ENCODE results near the gene CCDC80. TPM values are rescaled to one million over a fixed set of nuclear protein-coding genes. Genes with fewer than 3 reads are reported as not detected.

Gene CCDC80
- total and polyA plus RNA-seq, 4 experiments from 2014 or later = 0.02 TPM; not detected in 2

DNA sequence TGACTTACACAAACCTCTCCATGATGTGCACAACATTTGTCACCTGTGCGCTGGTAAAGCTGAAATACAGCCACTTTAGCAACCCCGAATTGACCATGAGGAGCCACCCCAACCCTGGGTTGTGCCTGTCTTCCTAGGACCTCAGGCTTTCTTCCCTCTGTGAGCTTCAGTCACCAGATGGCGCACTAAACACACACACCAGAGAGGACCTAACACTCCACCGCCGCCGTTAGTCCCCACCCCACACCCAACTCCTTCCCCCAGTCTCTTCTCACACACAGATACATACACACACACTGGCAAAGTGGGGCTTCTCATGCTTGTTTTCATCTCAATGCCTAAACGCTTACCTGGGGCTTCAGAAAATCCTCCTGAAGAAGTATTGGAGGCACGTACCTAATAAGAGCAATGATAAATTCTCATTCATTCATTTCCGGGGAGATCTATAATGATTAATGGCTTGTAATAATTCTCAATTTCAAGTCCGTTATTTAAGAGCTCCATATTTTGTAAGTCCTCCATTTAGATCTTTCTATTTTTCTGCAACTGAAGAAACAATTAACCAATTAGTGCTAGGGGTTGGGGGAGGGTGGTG, 2.1 kb upstream of the CCDC80 start:
- H3K9me3 Mint-ChIP-seq = no peaks in the 10 kb centered on the region
- POLR2A ChIA-PET (ENCODE audit: partially characterized antibody) = interaction anchor here (0.6 to 1.9 kb wide), 7 partner anchors 10 to 394 kb away, joined by 3 to 8 read pairs (median 4); no protein-coding TSS in a partner anchor
- H3K4me3 ChIP-seq (ENCODE audit: low read length in 2 of 2) = peak overlapping the region in 1 of 2 donors; percentile 1

DNA sequence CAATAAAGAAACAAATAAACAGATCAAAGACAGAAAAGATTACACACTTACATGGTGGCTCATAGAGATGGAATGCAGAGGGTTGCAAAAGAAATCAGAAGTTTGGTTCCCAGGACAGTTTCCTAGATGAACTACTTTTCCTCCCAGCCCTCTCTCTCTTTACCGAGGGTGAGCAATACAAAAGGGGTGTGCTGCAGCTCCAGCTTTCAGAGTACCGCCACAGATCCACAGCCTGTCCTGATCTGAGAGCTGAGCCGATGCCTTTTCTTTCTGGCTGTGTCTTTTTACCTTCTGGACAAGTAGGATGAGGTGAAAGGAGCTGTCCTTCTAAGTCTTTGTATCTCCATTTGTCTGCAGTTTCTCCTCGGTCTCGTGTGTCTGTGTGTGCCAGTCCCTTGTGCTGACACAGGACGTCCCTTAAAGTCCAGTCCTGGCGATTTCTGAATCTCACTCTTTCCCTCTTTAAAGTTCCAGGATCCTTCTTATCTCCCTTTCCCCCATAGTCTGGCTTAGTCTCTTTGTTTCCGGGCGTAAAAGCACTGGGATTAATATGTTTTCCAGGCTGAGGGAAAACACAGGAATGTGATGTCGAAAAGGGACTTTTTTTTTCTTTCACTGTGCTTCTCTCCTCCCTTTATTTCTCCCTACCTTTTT, 540 bp downstream of the CCDC80 start:
- H3K27ac ChIP-seq (ENCODE audit: low read depth, low read length) = no peak overlapping the region
- intact Hi-C loops (cut with micrococcal nuclease) = loop anchor here (5.0 kb wide), 1 partner anchor 397 kb away; no protein-coding TSS in a partner anchor
- peaks cover 14% of the 10 kb centered on the region for H3K4me1 ChIP-seq (ENCODE audit: insufficient read depth, low read length)
- H3K36me3 Mint-ChIP-seq = no peaks in the 10 kb centered on the region
- no peaks in the 10 kb centered on the region for H3K9me3 Mint-ChIP-seq
- no peak overlapping the region for H3K27ac Mint-ChIP-seq
- no peak for DNase-seq
- ChIA-PET POLR2A (ENCODE audit: partially characterized antibody) (no interaction called here), CTCF (ENCODE audit: partially characterized antibody) (interaction anchor here (0.7 to 1.7 kb wide), 3 partner anchors 334 to 648 kb away, joined by 3 to 4 read pairs (median 4); partner anchors contain the start of gene CD200R1)
- no peaks in the 10 kb centered on the region for H3K36me3 ChIP-seq (ENCODE audit: insufficient read depth, low read length)
- no peak overlapping the region for H3K4me3 Mint-ChIP-seq
- no peaks in the 10 kb centered on the region for H3K9me3 ChIP-seq (ENCODE audit: control insufficient read depth in 1 of 2, low read length in 2 of 2)
- peaks cover 5% of the 10 kb centered on the region in 2 donors for H3K27me3 Mint-ChIP-seq
- peaks cover 12 to 20% (median 14%) of the 10 kb centered on the region in 4 donors for H3K4me1 Mint-ChIP-seq
- H3K4me3 ChIP-seq (ENCODE audit: low read length in 2 of 2) = no peak overlapping the region
- no peaks in the 10 kb centered on the region for H3K27me3 ChIP-seq (ENCODE audit: insufficient read depth, low read length)

More for the DNA sequence above, 2.1 kb upstream of the CCDC80 start:
- peak; percentile 74 to 79 (median 78) for DNase-seq
- intact Hi-C loops (cut with micrococcal nuclease) = loop anchor here (1.0 to 5.0 kb wide), 6 partner anchors 87 to 408 kb away; no protein-coding TSS in a partner anchor
- CTCF ChIA-PET (ENCODE audit: partially characterized antibody) = interaction anchor here (0.6 to 8.0 kb wide), 45 partner anchors 9 to 650 kb away, joined by 3 to 122 read pairs (median 5); partner anchors contain the start of genes CD200R1 and GTPBP8
- peaks cover 5% of the 10 kb centered on the region in 2 donors for H3K27me3 Mint-ChIP-seq
- Histone ChIP-seq H3K27me3 (ENCODE audit: insufficient read depth, low read length) (no peaks in the 10 kb centered on the region), H3K9me3 (ENCODE audit: control insufficient read depth in 1 of 2, low read length in 2 of 2) (no peaks in the 10 kb centered on the region), H3K27ac (ENCODE audit: low read depth, low read length) (no peak overlapping the region), H3K4me1 (ENCODE audit: insufficient read depth, low read length) (peaks cover 14% of the 10 kb centered on the region), H3K36me3 (ENCODE audit: insufficient read depth, low read length) (no peaks in the 10 kb centered on the region)
- H3K27ac Mint-ChIP-seq = peak overlapping the region; percentile 0 to 53 (median 15)
- no peaks in the 10 kb centered on the region for H3K36me3 Mint-ChIP-seq
- H3K4me3 Mint-ChIP-seq = peak overlapping the region; percentile 67 to 86 (median 81)
- peaks cover 11 to 18% (median 14%) of the 10 kb centered on the region in 4 donors for H3K4me1 Mint-ChIP-seq

DNA sequence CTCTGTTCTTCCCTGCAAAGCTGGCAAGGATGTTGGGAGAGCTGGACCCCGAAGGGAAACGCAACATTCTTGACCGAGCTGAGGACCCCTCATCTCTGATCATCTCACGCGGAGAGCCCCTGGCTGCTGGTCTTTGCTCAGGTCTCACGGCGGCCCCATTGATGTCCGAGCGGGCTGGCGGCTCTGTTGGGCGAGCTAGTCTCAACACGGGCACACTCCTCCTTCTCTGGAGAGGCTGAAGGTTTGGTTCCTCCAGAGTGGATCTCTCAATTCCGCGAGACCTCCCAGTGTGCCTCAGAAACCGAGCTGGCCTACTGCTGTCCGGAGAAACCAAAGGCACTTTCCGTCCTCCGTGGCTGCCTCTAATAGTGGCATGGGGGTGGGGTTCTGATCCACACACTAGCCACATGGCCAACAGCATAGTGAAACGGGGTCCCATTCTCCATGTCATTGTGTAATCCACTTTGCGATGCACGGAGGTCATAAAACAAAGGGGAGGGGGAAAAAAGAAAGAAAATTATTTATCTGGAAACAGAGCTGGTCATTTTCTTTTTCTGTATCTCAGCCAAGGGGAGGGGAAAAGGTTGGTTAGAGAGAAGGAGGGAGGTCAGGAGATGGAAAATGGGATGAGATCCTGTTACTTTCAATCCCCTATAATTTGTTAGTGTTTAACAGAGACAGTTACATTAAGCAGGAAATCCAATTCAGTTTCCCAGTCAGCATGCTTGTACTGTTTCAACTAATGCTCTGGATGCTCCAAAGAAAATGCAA, 1.3 kb downstream of the CCDC80 start:
- no peak overlapping the region for H3K4me3 ChIP-seq (ENCODE audit: low read length in 2 of 2)
- no peaks in the 10 kb centered on the region for H3K9me3 ChIP-seq (ENCODE audit: control insufficient read depth in 1 of 2, low read length in 2 of 2)
- DNase-seq = no peak
- CTCF ChIA-PET (ENCODE audit: partially characterized antibody) = interaction anchor here (0.7 to 1.7 kb wide), 3 partner anchors 335 to 649 kb away, joined by 3 to 4 read pairs (median 4); partner anchors contain the start of gene CD200R1
- H3K4me1 ChIP-seq (ENCODE audit: insufficient read depth, low read length) = peaks cover 19% of the 10 kb centered on the region
- H3K36me3 Mint-ChIP-seq = no peaks in the 10 kb centered on the region
- H3K4me1 Mint-ChIP-seq = peaks cover 12 to 23% (median 15%) of the 10 kb centered on the region in 4 donors
- H3K27ac Mint-ChIP-seq = no peak overlapping the region
- no peak overlapping the region for H3K27ac ChIP-seq (ENCODE audit: low read depth, low read length)
- POLR2A ChIA-PET (ENCODE audit: partially characterized antibody) = no interaction called here
- no peaks in the 10 kb centered on the region for H3K36me3 ChIP-seq (ENCODE audit: insufficient read depth, low read length)
- no peaks in the 10 kb centered on the region for H3K27me3 ChIP-seq (ENCODE audit: insufficient read depth, low read length)
- H3K4me3 Mint-ChIP-seq = no peak overlapping the region
- no peaks in the 10 kb centered on the region for H3K9me3 Mint-ChIP-seq
- H3K27me3 Mint-ChIP-seq = peaks cover 5% of the 10 kb centered on the region in 2 donors
- intact Hi-C loops (cut with micrococcal nuclease) = loop anchor here (5.0 kb wide), 1 partner anchor 398 kb away; no protein-coding TSS in a partner anchor

DNA sequence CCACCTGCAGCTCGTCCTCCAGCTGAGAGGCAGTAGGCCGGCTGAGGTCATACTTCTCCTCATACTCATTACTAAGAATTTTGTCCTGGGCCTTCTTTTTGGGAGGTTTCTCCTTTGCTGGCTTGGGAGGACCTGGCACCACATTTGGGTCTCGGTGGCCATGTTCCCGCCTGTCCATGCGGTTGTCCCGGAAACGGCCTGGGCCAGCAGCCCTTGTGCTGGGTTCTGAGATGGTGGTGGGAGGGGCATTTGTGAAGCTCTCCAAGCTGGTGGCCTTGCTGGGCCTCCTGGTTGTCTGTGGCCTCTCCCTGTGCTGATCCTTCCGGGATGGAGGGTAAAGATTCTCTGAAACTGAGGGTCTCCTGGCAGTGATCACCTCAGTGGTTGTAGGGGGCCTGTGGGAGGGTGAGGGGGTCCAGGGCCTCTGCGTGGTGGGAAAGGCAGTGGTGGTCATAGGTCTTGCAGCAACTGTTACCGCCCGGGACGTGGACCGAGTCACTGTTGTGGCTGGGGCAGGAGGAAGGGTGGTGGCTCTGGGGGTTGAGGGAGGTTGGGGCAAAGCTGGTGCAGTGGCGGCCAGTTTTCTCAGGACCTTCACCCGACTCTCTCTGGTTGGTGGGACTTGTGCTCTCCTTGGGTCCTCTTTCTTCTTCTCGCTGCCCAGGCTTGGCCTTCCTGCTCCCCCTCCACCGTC, 2.5 kb downstream of the CCDC80 start:
- Histone ChIP-seq H3K27me3 (ENCODE audit: insufficient read depth, low read length) (no peaks in the 10 kb centered on the region), H3K9me3 (ENCODE audit: control insufficient read depth in 1 of 2, low read length in 2 of 2) (no peaks in the 10 kb centered on the region), H3K4me3 (ENCODE audit: low read length in 2 of 2) (no peak overlapping the region), H3K4me1 (ENCODE audit: insufficient read depth, low read length) (peaks cover 10% of the 10 kb centered on the region), H3K36me3 (ENCODE audit: insufficient read depth, low read length) (no peaks in the 10 kb centered on the region), H3K27ac (ENCODE audit: low read depth, low read length) (no peak overlapping the region)
- ChIA-PET CTCF (ENCODE audit: partially characterized antibody) (interaction anchor here (0.8 to 1.5 kb wide), 4 partner anchors 7 to 650 kb away, joined by 3 to 4 read pairs (median 4); no protein-coding TSS in a partner anchor), POLR2A (ENCODE audit: partially characterized antibody) (no interaction called here)
- no peaks in the 10 kb centered on the region for H3K9me3 Mint-ChIP-seq
- no peak overlapping the region for H3K4me3 Mint-ChIP-seq
- no peak for DNase-seq
- peaks cover 5% of the 10 kb centered on the region in 2 donors for H3K27me3 Mint-ChIP-seq
- intact Hi-C loops (cut with micrococcal nuclease) = no loop called here
- peaks cover 8 to 14% (median 9%) of the 10 kb centered on the region in 4 donors for H3K4me1 Mint-ChIP-seq
- H3K27ac Mint-ChIP-seq = no peak overlapping the region
- no peaks in the 10 kb centered on the region for H3K36me3 Mint-ChIP-seq

DNA sequence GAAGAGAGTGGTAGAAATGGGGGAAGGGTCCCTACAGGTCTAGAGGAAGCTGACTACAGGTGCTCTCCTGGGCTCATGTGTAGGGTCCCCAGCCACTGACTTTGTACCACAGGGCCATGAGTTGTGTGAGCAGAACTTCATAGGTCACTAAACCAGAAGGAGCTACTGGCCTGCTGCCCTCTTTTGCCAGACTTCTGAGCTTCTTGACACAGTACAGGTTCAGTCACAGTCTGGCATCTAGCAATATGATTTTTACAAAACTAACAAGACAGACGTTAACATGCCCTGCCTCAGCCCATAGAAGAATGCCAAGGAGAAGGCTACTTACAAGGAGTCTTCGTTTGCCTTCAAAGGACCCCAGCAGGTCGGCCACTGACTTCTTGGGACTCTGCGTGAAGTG, 3.2 kb downstream of the CCDC80 start:
- Mint-ChIP-seq H3K27me3 (peaks cover 1 to 3% of the 10 kb centered on the region in 2 donors), H3K36me3 (no peaks in the 10 kb centered on the region), H3K4me1 (peaks cover 0 to 6% (median 2%) of the 10 kb centered on the region in 4 donors), H3K9me3 (no peaks in the 10 kb centered on the region), H3K4me3 (no peak overlapping the region), H3K27ac (no peak overlapping the region)
- DNase-seq = no peak
- Histone ChIP-seq H3K4me1 (ENCODE audit: insufficient read depth, low read length) (peaks cover 5% of the 10 kb centered on the region), H3K9me3 (ENCODE audit: control insufficient read depth in 1 of 2, low read length in 2 of 2) (no peaks in the 10 kb centered on the region), H3K27me3 (ENCODE audit: insufficient read depth, low read length) (no peaks in the 10 kb centered on the region), H3K4me3 (ENCODE audit: low read length in 2 of 2) (no peak overlapping the region), H3K27ac (ENCODE audit: low read depth, low read length) (no peak overlapping the region), H3K36me3 (ENCODE audit: insufficient read depth, low read length) (no peaks in the 10 kb centered on the region)
- CTCF ChIA-PET (ENCODE audit: partially characterized antibody) = interaction anchor here (0.8 to 1.5 kb wide), 5 partner anchors 8 to 651 kb away, joined by 3 to 4 read pairs (median 3); partner anchors contain the start of gene CD200R1
- intact Hi-C loops (cut with micrococcal nuclease) = no loop called here
- POLR2A ChIA-PET (ENCODE audit: partially characterized antibody) = no interaction called here

DNA sequence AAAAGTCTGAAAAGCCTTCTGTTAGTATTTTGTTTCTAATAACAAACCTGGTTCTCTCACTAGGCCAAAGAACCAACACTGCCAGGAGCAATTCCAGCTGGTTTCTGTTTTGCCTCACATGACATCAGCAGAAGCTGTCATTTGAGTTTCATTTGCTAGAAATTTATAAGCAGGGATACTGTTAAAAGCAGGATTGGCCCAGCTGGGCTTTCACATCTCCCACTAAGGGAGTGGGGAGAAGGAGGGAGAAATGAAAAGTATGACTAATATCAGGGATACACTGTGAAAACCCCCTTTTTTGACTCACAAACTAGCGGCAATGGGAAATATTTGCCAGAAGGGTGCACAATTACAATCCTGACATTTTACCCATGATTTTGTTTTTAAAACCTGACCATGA, 5.3 kb downstream of the CCDC80 start:
- Histone ChIP-seq H3K27me3 (ENCODE audit: insufficient read depth, low read length) (no peaks in the 10 kb centered on the region), H3K4me3 (ENCODE audit: low read length in 2 of 2) (no peak overlapping the region), H3K27ac (ENCODE audit: low read depth, low read length) (no peak overlapping the region), H3K4me1 (ENCODE audit: insufficient read depth, low read length) (peaks cover 5% of the 10 kb centered on the region), H3K9me3 (ENCODE audit: control insufficient read depth in 1 of 2, low read length in 2 of 2) (no peaks in the 10 kb centered on the region), H3K36me3 (ENCODE audit: insufficient read depth, low read length) (no peaks in the 10 kb centered on the region)
- H3K9me3 Mint-ChIP-seq = no peaks in the 10 kb centered on the region
- H3K27me3 Mint-ChIP-seq = no peaks in the 10 kb centered on the region
- H3K36me3 Mint-ChIP-seq = no peaks in the 10 kb centered on the region
- H3K27ac Mint-ChIP-seq = no peak overlapping the region
- ChIA-PET POLR2A (ENCODE audit: partially characterized antibody) (no interaction called here), CTCF (ENCODE audit: partially characterized antibody) (interaction anchor here (0.9 to 1.4 kb wide), 5 partner anchors 14 to 653 kb away, joined by 3 to 5 read pairs (median 3); no protein-coding TSS in a partner anchor)
- peaks cover 0 to 6% (median 2%) of the 10 kb centered on the region in 4 donors for H3K4me1 Mint-ChIP-seq
- DNase-seq = no peak
- H3K4me3 Mint-ChIP-seq = no peak overlapping the region
- intact Hi-C loops (cut with micrococcal nuclease) = no loop called here
